CD14-positive monocyte (primary cell): ENCODE results near the gene OR4F15. TPM values are rescaled to one million over a fixed set of nuclear protein-coding genes. Genes with fewer than 3 reads are reported as not detected.

ENCODE experiments used
- DNase-seq, 3 donors: peaks; one replicate each; pipeline ENCODE4 v3.0.0-alpha.2; 2011 to 2022
- H2AFZ ChIP-seq: 2 replicates; pipeline ENCODE4 v1.6.0; 2012; ENCODE audit warnings: mild to moderate bottlenecking, low read depth, low read length, inconsistent platforms; ENCODE audit not compliant: insufficient read depth, poor library complexity, severe bottlenecking
- H3K27ac ChIP-seq, 2 donors: 1 replicate in 1 of 2; 2 replicates in 1 of 2; pipeline ENCODE4 v1.5.1; 2012 to 2013; ENCODE audit warnings: low read length in 2 of 2, control low read depth in 1 of 2, inconsistent platforms in 1 of 2, low read depth in 1 of 2, mild to moderate bottlenecking in 1 of 2
- H3K27me3 ChIP-seq, 2 donors: one replicate each; pipeline versions ENCODE4 v1.6.0 to v1.6.1; 2011 to 2013; ENCODE audit warnings: low read length in 2 of 2; ENCODE audit not compliant: control insufficient read depth in 2 of 2, insufficient read depth in 2 of 2
- H3K36me3 ChIP-seq, 2 donors: replicated peaks in 1 of 2; 1 replicate in 1 of 2; 2 replicates in 1 of 2; pipeline versions ENCODE4 v1.5.1 to v1.6.1; 2012 to 2013; ENCODE audit warnings: low read length in 2 of 2, control low read depth in 1 of 2, inconsistent platforms in 1 of 2, mild to moderate bottlenecking in 1 of 2; ENCODE audit not compliant: insufficient read depth in 2 of 2, control insufficient read depth in 1 of 2
- H3K4me1 ChIP-seq, 2 donors: 1 replicate in 1 of 2; 2 replicates in 1 of 2; pipeline versions ENCODE4 v1.5.1 to v1.6.1; 2012 to 2013; ENCODE audit warnings: low read length in 2 of 2, control low read depth in 1 of 2, inconsistent platforms in 1 of 2, mild to moderate bottlenecking in 1 of 2, moderate library complexity in 1 of 2; ENCODE audit not compliant: insufficient read depth in 2 of 2, control insufficient read depth in 1 of 2
- H3K4me2 ChIP-seq: replicated peaks from 2 replicates; pipeline ENCODE3; 2012; ENCODE audit warnings: low read length, moderate library complexity, mild to moderate bottlenecking; ENCODE audit not compliant: poor library complexity, severe bottlenecking; ENCODE audit errors: extremely low read depth
- H3K4me3 ChIP-seq, 3 experiments: fragments of 200-600 bp in 1 of 3; sonication (generic) in 1 of 3; replicated peaks in 1 of 3; 1 replicate in 2 of 3; 2 replicates in 1 of 3; pipeline ENCODE4 v1.5.1; 2011 to 2013; ENCODE audit warnings: low read length in 3 of 3, mild to moderate bottlenecking in 3 of 3, control low read depth in 2 of 3, low read depth in 2 of 3, inconsistent platforms in 1 of 3, moderate library complexity in 1 of 3
- H3K79me2 ChIP-seq: 2 replicates; pipeline ENCODE4 v1.6.0; 2012; ENCODE audit warnings: mild to moderate bottlenecking, control low read depth, inconsistent platforms, low read length, moderate library complexity; ENCODE audit not compliant: insufficient read depth
- H3K9ac ChIP-seq: 2 replicates; pipeline ENCODE4 v1.6.0; 2017; ENCODE audit warnings: low read length, mild to moderate bottlenecking; ENCODE audit not compliant: insufficient read depth, poor library complexity, severe bottlenecking
- H3K9me3 ChIP-seq, 2 donors: replicated peaks in 1 of 2; 1 replicate in 1 of 2; 2 replicates in 1 of 2; pipeline versions ENCODE4 v1.5.1 to v1.6.1; 2012 to 2013; ENCODE audit warnings: low read length in 2 of 2, control low read depth in 1 of 2; ENCODE audit not compliant: control insufficient read depth in 1 of 2, insufficient read depth in 1 of 2
- H4K20me1 ChIP-seq: 2 replicates; pipeline ENCODE4 v1.6.0; 2012; ENCODE audit warnings: mild to moderate bottlenecking, low read length, control low read depth, moderate library complexity; ENCODE audit not compliant: insufficient read depth
- H3K27ac Mint-ChIP-seq, 7 donors: one replicate each; pipeline ENCODE4 v1.8.0; 2020; ENCODE audit warnings: mild to moderate bottlenecking in 7 of 7, mixed read lengths in 7 of 7, moderate library complexity in 6 of 7, inconsistent platforms in 2 of 7
- H3K27me3 Mint-ChIP-seq, 3 donors: one replicate each; pipeline ENCODE4 v1.8.0; 2021 to 2022; ENCODE audit warnings: low read depth in 3 of 3, mild to moderate bottlenecking in 3 of 3, mixed read lengths in 3 of 3, moderate library complexity in 3 of 3, inconsistent platforms in 1 of 3
- H3K36me3 Mint-ChIP-seq, 2 donors: one replicate each; pipeline ENCODE4 v1.8.0; 2020; ENCODE audit warnings: mixed read lengths in 2 of 2, inconsistent platforms in 1 of 2, mild to moderate bottlenecking in 1 of 2
- H3K4me1 Mint-ChIP-seq: one replicate; pipeline ENCODE4 v1.8.0; 2020; ENCODE audit warnings: mild to moderate bottlenecking, mixed read lengths
- H3K4me3 Mint-ChIP-seq, 2 donors: one replicate each; pipeline ENCODE4 v1.8.0; 2020; ENCODE audit warnings: mild to moderate bottlenecking in 2 of 2, mixed read lengths in 2 of 2, moderate library complexity in 1 of 2
- H3K9me3 Mint-ChIP-seq, 7 donors: one replicate each; pipeline ENCODE4 v1.8.0; 2020 to 2022; ENCODE audit warnings: mixed read lengths in 7 of 7, mild to moderate bottlenecking in 6 of 7, moderate library complexity in 6 of 7, inconsistent platforms in 2 of 7
- WGBS: methylation state at CpG from one replicate; pipeline ENCODE4 v1.1.5; 2013; ENCODE audit warnings: missing lambda C conversion rate; ENCODE audit not compliant: insufficient coverage; 5-methylcytosine and 5-hydroxymethylcytosine counted together
- intact Hi-C, 2 donors: fragments of 100-400 bp; cut with micrococcal nuclease; formaldehyde crosslinking; loops; one replicate each; pipeline versions ENCODE4 v1.15.0 to v1.15.1; 2023
- polyA plus RNA-seq, 3 donors: library from polyadenylated mRNA; depleted of rRNA in 1 of 3; unstranded in 2 of 3; stranded (reverse) in 1 of 3; fragments of 300-500 nt in 2 of 3; fragments of >200 nt in 1 of 3; fragmentation: Illumina TruSeq in 2 of 3; gene quantifications; 1 replicate in 2 of 3; 2 replicates in 1 of 3; pipeline ENCODE4 v1.2.3, GENCODE V29; 2012 to 2021
- TF ChIP-seq, protein P1 (sequence below): fragments of 200-600 bp; IDR thresholded peaks from one replicate; pipeline ENCODE4 v1.8.0; 2022; ENCODE audit warnings: antibody characterized with exemption, mild to moderate bottlenecking

Gene OR4F15
- polyA plus RNA-seq, 3 donors = not detected

DNA sequence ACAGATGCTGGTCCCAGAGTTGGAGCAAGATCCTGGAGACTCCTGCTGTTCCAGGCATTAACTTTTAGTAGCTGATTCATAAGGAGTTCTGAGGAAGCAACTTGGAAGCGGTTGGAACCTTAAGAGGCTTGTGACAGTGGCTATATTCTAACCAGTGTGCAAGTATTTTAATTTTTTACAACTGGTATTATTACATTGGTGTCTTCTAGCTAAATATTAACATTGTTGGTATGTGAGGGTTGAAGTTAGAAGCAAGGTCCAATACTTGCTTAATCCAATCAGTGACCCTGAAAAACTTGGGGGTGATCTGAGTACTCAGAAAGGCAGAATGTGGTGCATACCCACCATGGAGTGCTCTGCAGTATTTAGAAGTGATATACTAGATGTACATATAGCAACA is 1.5 kb upstream of the OR4F15 start:
- Mint-ChIP-seq H3K4me1 (no peaks in the 10 kb centered on the region), H3K36me3 (no peaks in the 10 kb centered on the region), H3K9me3 (peaks cover 0 to 5% (median 0%) of the 10 kb centered on the region in 7 donors), H3K27me3 (peaks cover 2 to 12% (median 5%) of the 10 kb centered on the region in 3 donors), H3K4me3 (no peak overlapping the region), H3K27ac (no peak overlapping the region)
- H2AFZ ChIP-seq = no peak overlapping the region
- no peaks in the 10 kb centered on the region for H3K27me3 ChIP-seq
- intact Hi-C loops = no loop called here
- H3K9me3 ChIP-seq = no peaks in the 10 kb centered on the region
- H3K4me1 ChIP-seq = no peaks in the 10 kb centered on the region
- H3K79me2 ChIP-seq = no peaks in the 10 kb centered on the region
- no peaks in the 10 kb centered on the region for H4K20me1 ChIP-seq
- no peak overlapping the region for H3K4me3 ChIP-seq
- no peaks in the 10 kb centered on the region for H3K36me3 ChIP-seq
- no peak overlapping the region for H3K4me2 ChIP-seq
- no peak for DNase-seq
- H3K27ac ChIP-seq = no peak overlapping the region
- H3K9ac ChIP-seq = no peak overlapping the region
- TF ChIP-seq, protein P1, sequence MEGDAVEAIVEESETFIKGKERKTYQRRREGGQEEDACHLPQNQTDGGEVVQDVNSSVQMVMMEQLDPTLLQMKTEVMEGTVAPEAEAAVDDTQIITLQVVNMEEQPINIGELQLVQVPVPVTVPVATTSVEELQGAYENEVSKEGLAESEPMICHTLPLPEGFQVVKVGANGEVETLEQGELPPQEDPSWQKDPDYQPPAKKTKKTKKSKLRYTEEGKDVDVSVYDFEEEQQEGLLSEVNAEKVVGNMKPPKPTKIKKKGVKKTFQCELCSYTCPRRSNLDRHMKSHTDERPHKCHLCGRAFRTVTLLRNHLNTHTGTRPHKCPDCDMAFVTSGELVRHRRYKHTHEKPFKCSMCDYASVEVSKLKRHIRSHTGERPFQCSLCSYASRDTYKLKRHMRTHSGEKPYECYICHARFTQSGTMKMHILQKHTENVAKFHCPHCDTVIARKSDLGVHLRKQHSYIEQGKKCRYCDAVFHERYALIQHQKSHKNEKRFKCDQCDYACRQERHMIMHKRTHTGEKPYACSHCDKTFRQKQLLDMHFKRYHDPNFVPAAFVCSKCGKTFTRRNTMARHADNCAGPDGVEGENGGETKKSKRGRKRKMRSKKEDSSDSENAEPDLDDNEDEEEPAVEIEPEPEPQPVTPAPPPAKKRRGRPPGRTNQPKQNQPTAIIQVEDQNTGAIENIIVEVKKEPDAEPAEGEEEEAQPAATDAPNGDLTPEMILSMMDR = no peak
- no CpG with 5 or more reads among the region's 1 CpG for WGBS

- TF ChIP-seq, protein P1 = no peak
- H3K79me2 ChIP-seq = no peaks in the 10 kb centered on the region
- H3K27ac Mint-ChIP-seq = no peak overlapping the region
- H3K4me1 ChIP-seq = no peaks in the 10 kb centered on the region
- intact Hi-C loops = no loop called here
- H3K27me3 Mint-ChIP-seq = peaks cover 2 to 12% (median 4%) of the 10 kb centered on the region in 3 donors
- no peak overlapping the region for H3K4me2 ChIP-seq
- no peak overlapping the region for H3K4me3 Mint-ChIP-seq
- no peaks in the 10 kb centered on the region for H3K9me3 ChIP-seq
- no peaks in the 10 kb centered on the region for H3K27me3 ChIP-seq
- H3K9ac ChIP-seq = no peak overlapping the region
- no peak overlapping the region for H2AFZ ChIP-seq
- no peaks in the 10 kb centered on the region for H3K36me3 Mint-ChIP-seq
- no peaks in the 10 kb centered on the region for H4K20me1 ChIP-seq
- DNase-seq = no peak
- H3K4me1 Mint-ChIP-seq = no peaks in the 10 kb centered on the region
- no peaks in the 10 kb centered on the region for H3K36me3 ChIP-seq
- WGBS = no CpG with 5 or more reads among the region's 3 CpGs
- H3K4me3 ChIP-seq = no peak overlapping the region
- H3K9me3 Mint-ChIP-seq = peaks cover 0 to 2% (median 0%) of the 10 kb centered on the region in 7 donors
- no peak overlapping the region for H3K27ac ChIP-seq
Observed at GRCh38 chr15:101810876-101811275, 1.1 kb upstream of the OR4F15 start.
